H1 (cell line): ENCODE measurements around the gene ABCF3. TPM values are rescaled to one million over a fixed set of nuclear protein-coding genes. Genes with fewer than 3 reads are reported as not detected.
A peak's percentile ranks its signal among the peaks of the same experiment; 100 is the strongest.

Experiments used
- CBX8 ChIP-seq: fragments of 300-800, 300-1000 bp; sonication (generic); IDR thresholded peaks from 2 replicates; pipeline ENCODE4 v1.7.1; 2016; ENCODE audit warnings: low read depth, low read length, borderline replicate concordance
- CEBPB ChIP-seq: IDR thresholded peaks from 2 replicates; pipeline ENCODE4 v1.6.1; 2012; ENCODE audit warnings: low read depth, low read length
- EP300 ChIP-seq, 2 experiments: IDR thresholded peaks; 1 replicate in 1 of 2; 2 replicates in 1 of 2; pipeline ENCODE4 v1.6.1; 2011 to 2012; ENCODE audit warnings: low read depth in 2 of 2, low read length in 2 of 2, mild to moderate bottlenecking in 2 of 2, borderline replicate concordance in 1 of 2, inconsistent platforms in 1 of 2, moderate library complexity in 1 of 2
- KDM1A ChIP-seq: fragments of 200-600, 300-600 bp; sonication (generic); IDR thresholded peaks from 2 replicates; pipeline ENCODE4 v1.7.1; 2016; ENCODE audit warnings: mild to moderate bottlenecking, low read length, borderline replicate concordance
- SIRT6 ChIP-seq: IDR thresholded peaks from one replicate; pipeline ENCODE4 v1.7.1; 2012; ENCODE audit warnings: low read length, inconsistent platforms
- SRF ChIP-seq: IDR thresholded peaks from 2 replicates; pipeline ENCODE4 v1.6.1; 2011; ENCODE audit warnings: mild to moderate bottlenecking, low read depth, low read length, moderate library complexity
- TAF7 ChIP-seq: optimal IDR thresholded peaks from 2 replicates; pipeline ENCODE3; 2011; ENCODE audit warnings: low read depth, mild to moderate bottlenecking, inconsistent platforms, low read length, moderate library complexity, borderline replicate concordance
- TBP ChIP-seq: IDR thresholded peaks from 2 replicates; pipeline ENCODE4 v1.6.1; 2011; ENCODE audit warnings: low read depth, low read length, improper control_type of control experiment
- TCF12 ChIP-seq: IDR thresholded peaks from 2 replicates; pipeline ENCODE4 v1.6.1; 2011; ENCODE audit warnings: low read depth, mild to moderate bottlenecking, low read length
- ZNF274 ChIP-seq: IDR thresholded peaks from 2 replicates; pipeline ENCODE4 v1.7.0; 2012; ENCODE audit warnings: low read length, borderline replicate concordance; ENCODE audit errors: extremely low read depth
- polyA plus RNA-seq, 7 experiments: library from polyadenylated mRNA; depleted of rRNA in 3 of 7; stranded (reverse) in 5 of 7; unstranded in 2 of 7; fragments of >200 nt in 5 of 7; fragments of 200-250 nt in 2 of 7; gene quantifications; 1 replicate in 5 of 7; 2 replicates in 1 of 7; 4 replicates in 1 of 7; pipeline versions ENCODE4 v1.2.1 to v1.2.3, GENCODE V29; 2011 to 2013; ENCODE audit warnings: missing spikeins in 2 of 7, mixed read lengths in 2 of 7
- total RNA-seq: library from RNA; stranded (reverse); fragmentation: NEBNext Ultra II Directional; extraction: Animal tissue kit (Norgen Biotek cat#: 25700); gene quantifications from 2 replicates; pipeline ENCODE4 v1.2.1, GENCODE V29; 2021
- TF ChIP-seq, protein P1 (sequence below), 3 experiments: IDR thresholded peaks; 1 replicate in 2 of 3; 2 replicates in 1 of 3; pipeline versions ENCODE4 v1.5.1 to v1.6.1; 2011; ENCODE audit warnings: low read length in 3 of 3, mild to moderate bottlenecking in 3 of 3, inconsistent platforms in 2 of 3, low read depth in 1 of 3, moderate library complexity in 1 of 3; ENCODE audit not compliant: insufficient read depth in 1 of 3; ENCODE audit errors: control extremely low read depth in 1 of 3

The ABCF3 gene
- total and polyA plus RNA-seq, 2 of the 8 experiments (the other 6 are each of a cell fraction or from before 2014, with no cell fraction given), result 51.6 to 57.8 TPM

GRCh38 chr3:184145111-184145524 is 40.9 kb upstream of the ABCF3 start (continued):
- TF ChIP-seq TAF7, result no peak
- TF ChIP-seq CEBPB, result no peak
- TF ChIP-seq SIRT6, result no peak
- no peak for TF ChIP-seq ZNF274
- TF ChIP-seq SRF, result no peak
- TF ChIP-seq, protein P1, sequence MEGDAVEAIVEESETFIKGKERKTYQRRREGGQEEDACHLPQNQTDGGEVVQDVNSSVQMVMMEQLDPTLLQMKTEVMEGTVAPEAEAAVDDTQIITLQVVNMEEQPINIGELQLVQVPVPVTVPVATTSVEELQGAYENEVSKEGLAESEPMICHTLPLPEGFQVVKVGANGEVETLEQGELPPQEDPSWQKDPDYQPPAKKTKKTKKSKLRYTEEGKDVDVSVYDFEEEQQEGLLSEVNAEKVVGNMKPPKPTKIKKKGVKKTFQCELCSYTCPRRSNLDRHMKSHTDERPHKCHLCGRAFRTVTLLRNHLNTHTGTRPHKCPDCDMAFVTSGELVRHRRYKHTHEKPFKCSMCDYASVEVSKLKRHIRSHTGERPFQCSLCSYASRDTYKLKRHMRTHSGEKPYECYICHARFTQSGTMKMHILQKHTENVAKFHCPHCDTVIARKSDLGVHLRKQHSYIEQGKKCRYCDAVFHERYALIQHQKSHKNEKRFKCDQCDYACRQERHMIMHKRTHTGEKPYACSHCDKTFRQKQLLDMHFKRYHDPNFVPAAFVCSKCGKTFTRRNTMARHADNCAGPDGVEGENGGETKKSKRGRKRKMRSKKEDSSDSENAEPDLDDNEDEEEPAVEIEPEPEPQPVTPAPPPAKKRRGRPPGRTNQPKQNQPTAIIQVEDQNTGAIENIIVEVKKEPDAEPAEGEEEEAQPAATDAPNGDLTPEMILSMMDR (IDR thresholded peaks at IDR 0.05; ENCODE audit: control extremely low read depth in 1 of 3, insufficient read depth in 1 of 3, low read depth in 1 of 3, low read length in 3 of 3), result peak; percentile 72 to 82 (median 73)
- TF ChIP-seq KDM1A, result no peak
- TF ChIP-seq TCF12, result no peak
- no peak for TF ChIP-seq TBP
- TF ChIP-seq EP300 (IDR thresholded peaks at IDR 0.05; ENCODE audit: borderline replicate concordance in 1 of 2, low read depth in 2 of 2, low read length in 2 of 2), result no peak
- TF ChIP-seq CBX8, result no peak
